ENCODE results near the gene CDH13.

GRCh38 chr16:82700541-82701235 is 73.9 kb downstream of the CDH13 start:
- TF ChIP-seq CTCF (IDR thresholded peaks at IDR 0.05; ENCODE audit: poor library complexity, severe bottlenecking) = no peak
- TF ChIP-seq POLR2AphosphoS5 (IDR thresholded peaks at IDR 0.05) = no peak
- TF ChIP-seq EZH2 (IDR thresholded peaks at IDR 0.05; ENCODE audit: borderline replicate concordance, insufficient read depth, low read length, poor library complexity, severe bottlenecking) = no peak
- no peak for TF ChIP-seq EP300 (conservative IDR thresholded peaks at IDR 0.05; ENCODE audit: poor library complexity, severe bottlenecking)
- TF ChIP-seq REST (IDR thresholded peaks at IDR 0.05; ENCODE audit: borderline replicate concordance) = no peak
- TF ChIP-seq TAF1 (IDR thresholded peaks at IDR 0.05; ENCODE audit: low read depth) = no peak
- TF ChIP-seq MXI1 (conservative IDR thresholded peaks at IDR 0.05; ENCODE audit: poor library complexity, severe bottlenecking) = no peak

Data from neural cell (in vitro differentiated cells).